H9 (cell line): ENCODE measurements around the gene P4HB. TPM values are rescaled to one million over a fixed set of nuclear protein-coding genes. Genes with fewer than 3 reads are reported as not detected.

Experiments
- DNase-seq: peaks from one replicate; pipeline ENCODE4 v3.0.0-alpha.2; 2017
- H2AFZ ChIP-seq: one replicate; pipeline ENCODE4 v1.6.1; 2013; ENCODE audit warnings: mild to moderate bottlenecking, low read length, control low read depth, moderate library complexity
- H2AK5ac ChIP-seq: 2 replicates; pipeline ENCODE4 v1.6.1; 2013; ENCODE audit warnings: low read length, control low read depth, mixed read lengths; ENCODE audit not compliant: insufficient read length
- H2BK120ac ChIP-seq: one replicate; pipeline ENCODE4 v1.6.1; 2013; ENCODE audit warnings: low read depth, mild to moderate bottlenecking, low read length, control low read depth, inconsistent platforms; ENCODE audit not compliant: poor library complexity, severe bottlenecking
- H2BK12ac ChIP-seq: 2 replicates; pipeline ENCODE4 v1.6.1; 2013; ENCODE audit warnings: low read length, control low read depth, mixed read lengths, low read depth; ENCODE audit not compliant: insufficient read length
- H2BK15ac ChIP-seq: 2 replicates; pipeline ENCODE4 v1.6.1; 2013; ENCODE audit warnings: low read depth, low read length, control low read depth
- H2BK20ac ChIP-seq: one replicate; pipeline ENCODE4 v1.6.1; 2013; ENCODE audit warnings: low read depth, mild to moderate bottlenecking, low read length, control low read depth, inconsistent platforms; ENCODE audit not compliant: poor library complexity, severe bottlenecking
- H2BK5ac ChIP-seq: 2 replicates; pipeline ENCODE4 v1.6.1; 2013; ENCODE audit warnings: low read length, control low read depth, mixed read lengths; ENCODE audit not compliant: insufficient read length
- H3K14ac ChIP-seq: 2 replicates; pipeline ENCODE4 v1.6.1; 2013; ENCODE audit warnings: low read length, control low read depth; ENCODE audit not compliant: insufficient read depth
- H3K18ac ChIP-seq: 2 replicates; pipeline ENCODE4 v1.6.1; 2013; ENCODE audit warnings: low read depth, mild to moderate bottlenecking, mixed read lengths, low read length, control low read depth; ENCODE audit not compliant: insufficient read length
- H3K23ac ChIP-seq: 2 replicates; pipeline ENCODE4 v1.6.1; 2013; ENCODE audit warnings: low read length, control low read depth, mixed read lengths, low read depth; ENCODE audit not compliant: insufficient read length
- H3K23me2 ChIP-seq: 2 replicates; pipeline ENCODE4 v1.6.1; 2013; ENCODE audit warnings: low read depth, mild to moderate bottlenecking, mixed read lengths, low read length, control low read depth; ENCODE audit not compliant: insufficient read length, poor library complexity, severe bottlenecking
- H3K27ac ChIP-seq: 2 replicates; pipeline ENCODE4 v1.5.1; 2013; ENCODE audit warnings: low read length, control low read depth, mixed read lengths, low read depth; ENCODE audit not compliant: insufficient read length
- H3K27me3 ChIP-seq: 2 replicates; pipeline ENCODE4 v1.6.1; 2013; ENCODE audit warnings: low read length, control low read depth, inconsistent platforms; ENCODE audit not compliant: insufficient read depth
- H3K4ac ChIP-seq: 2 replicates; pipeline ENCODE4 v1.6.1; 2013; ENCODE audit warnings: low read depth, mild to moderate bottlenecking, control low read depth, inconsistent platforms, low read length, moderate library complexity
- H3K4me1 ChIP-seq: 2 replicates; pipeline ENCODE4 v1.6.1; 2013; ENCODE audit warnings: low read length, control low read depth, inconsistent platforms; ENCODE audit not compliant: insufficient read depth
- H3K4me2 ChIP-seq: 2 replicates; pipeline ENCODE4 v1.6.1; 2013; ENCODE audit warnings: low read length, control low read depth, mixed read lengths; ENCODE audit not compliant: insufficient read length, insufficient read depth
- H3K56ac ChIP-seq: 2 replicates; pipeline ENCODE4 v1.6.1; 2013; ENCODE audit warnings: low read depth, mild to moderate bottlenecking, mixed read lengths, low read length, control low read depth; ENCODE audit not compliant: insufficient read length
- H3K79me1 ChIP-seq: 2 replicates; pipeline ENCODE4 v1.6.1; 2013; ENCODE audit warnings: low read depth, mild to moderate bottlenecking, moderate library complexity, low read length, control low read depth, inconsistent platforms; ENCODE audit not compliant: insufficient read depth, poor library complexity, severe bottlenecking
- H3K79me2 ChIP-seq: 2 replicates; pipeline ENCODE4 v1.6.1; 2013; ENCODE audit warnings: low read length, control low read depth, inconsistent platforms; ENCODE audit not compliant: insufficient read depth
- H3K9ac ChIP-seq: 2 replicates; pipeline ENCODE4 v1.6.1; 2013; ENCODE audit warnings: low read length, control low read depth, mixed read lengths; ENCODE audit not compliant: insufficient read length; ENCODE audit errors: extremely low read depth
- H3K9me3 ChIP-seq: one replicate; pipeline ENCODE4 v1.6.1; 2013; ENCODE audit warnings: low read depth, low read length, inconsistent platforms; ENCODE audit not compliant: control insufficient read depth
- H3T11ph ChIP-seq: one replicate; pipeline ENCODE4 v1.6.1; 2013; ENCODE audit warnings: mild to moderate bottlenecking, low read length, control low read depth, inconsistent platforms
- H4K20me1 ChIP-seq: one replicate; pipeline ENCODE4 v1.6.1; 2013; ENCODE audit not compliant: control insufficient read depth, insufficient read length, insufficient read depth
- H4K5ac ChIP-seq: 2 replicates; pipeline ENCODE4 v1.6.1; 2013; ENCODE audit warnings: low read depth, mild to moderate bottlenecking, mixed read lengths, low read length, control low read depth; ENCODE audit not compliant: insufficient read length
- H4K8ac ChIP-seq: replicated peaks from 2 replicates; pipeline ENCODE4 v1.6.1; 2013; ENCODE audit warnings: low read length, control low read depth, mixed read lengths, low read depth; ENCODE audit not compliant: insufficient read length
- H4K91ac ChIP-seq: 2 replicates; pipeline ENCODE4 v1.6.1; 2013; ENCODE audit warnings: low read depth, mild to moderate bottlenecking, moderate library complexity, mixed read lengths, low read length, control low read depth; ENCODE audit not compliant: insufficient read length
- H3K27ac Mint-ChIP-seq, 3 experiments: 2 replicates in 2 of 3; 3 replicates in 1 of 3; pipeline ENCODE4 v1.8.0; 2020 to 2021; ENCODE audit warnings: mixed read lengths in 3 of 3, mild to moderate bottlenecking in 1 of 3, moderate library complexity in 1 of 3
- H3K27me3 Mint-ChIP-seq: 2 replicates; pipeline ENCODE4 v1.8.0; 2021; ENCODE audit warnings: low read depth, mild to moderate bottlenecking, moderate library complexity, mixed read lengths
- H3K36me3 Mint-ChIP-seq, 3 experiments: 2 replicates in 2 of 3; 3 replicates in 1 of 3; pipeline ENCODE4 v1.8.0; 2020 to 2021; ENCODE audit warnings: low read depth in 3 of 3, mixed read lengths in 3 of 3; ENCODE audit not compliant: insufficient read depth in 1 of 3
- H3K4me1 Mint-ChIP-seq, 2 experiments: 2 replicates each; pipeline ENCODE4 v1.8.0; 2020; ENCODE audit warnings: mixed read lengths in 2 of 2
- H3K4me3 Mint-ChIP-seq, 2 experiments: 2 replicates in 1 of 2; 3 replicates in 1 of 2; pipeline ENCODE4 v1.8.0; 2020 to 2021; ENCODE audit warnings: mild to moderate bottlenecking in 2 of 2, mixed read lengths in 2 of 2, moderate library complexity in 1 of 2
- H3K9me3 Mint-ChIP-seq, 2 experiments: 2 replicates in 1 of 2; 3 replicates in 1 of 2; pipeline ENCODE4 v1.8.0; 2020; ENCODE audit warnings: mild to moderate bottlenecking in 2 of 2, mixed read lengths in 2 of 2, moderate library complexity in 1 of 2
- whole genome bisulfite sequencing: extraction: QIAGEN DNeasy Blood & Tissue Kit; methylation state at CpG from one replicate; pipeline ENCODE4 v1.1.7; 2013; ENCODE audit warnings: missing lambda C conversion rate, low lambda C conversion rate, mixed read lengths; ENCODE audit not compliant: insufficient read length; ENCODE audit errors: extremely low coverage; 5-methylcytosine and 5-hydroxymethylcytosine counted together
- total RNA-seq: library from RNA; stranded (reverse); gene quantifications from 2 replicates; pipeline ENCODE4 v1.2.1, GENCODE V29; 2021
- TF ChIP-seq, protein P1 (sequence below): fragments of 200-600 bp; sonication (generic); conservative IDR thresholded peaks from 3 replicates; pipeline ENCODE4 v1.8.0; 2021; ENCODE audit warnings: antibody characterized with exemption, mild to moderate bottlenecking

P4HB gene
- total RNA-seq, 1 experiment from 2014 or later = 366 TPM

DNA sequence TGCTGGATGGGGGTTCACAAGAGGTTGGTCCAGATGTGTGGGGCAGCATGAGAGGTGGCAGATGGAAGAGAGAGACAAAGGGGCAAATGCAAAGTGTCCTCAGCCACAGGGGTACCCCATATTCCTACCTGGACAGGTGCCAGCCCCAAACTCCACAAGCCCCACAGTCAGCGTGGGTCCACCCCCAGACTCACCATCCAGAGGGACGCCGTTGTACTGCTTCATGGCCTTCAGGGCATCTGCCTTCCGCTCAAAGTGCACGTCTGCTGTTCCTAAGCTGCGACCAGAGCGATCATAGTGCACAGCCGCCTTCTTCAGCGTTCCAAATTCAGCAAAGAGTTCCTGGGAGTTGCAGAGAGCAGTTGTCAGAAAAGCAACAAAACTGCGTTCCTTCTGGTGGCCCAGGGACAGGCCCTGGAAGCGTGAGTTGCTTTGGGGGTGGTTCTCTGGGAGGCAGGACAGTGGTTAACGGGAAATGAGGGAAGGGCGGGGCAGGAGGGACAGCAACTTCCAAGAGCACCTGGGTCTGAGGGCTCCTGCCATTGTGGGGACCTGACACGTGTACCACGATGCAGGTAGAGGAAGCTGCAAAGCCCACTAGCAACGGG, 28.8 kb upstream of the P4HB start:
- no peaks in the 10 kb centered on the region for H4K20me1 ChIP-seq
- peaks cover 7% of the 10 kb centered on the region for H3K23me2 ChIP-seq
- no peak overlapping the region for H4K5ac ChIP-seq
- H3T11ph ChIP-seq = no peak overlapping the region
- no peak overlapping the region for H4K8ac ChIP-seq
- no peak overlapping the region for H2BK20ac ChIP-seq
- no peak for DNase-seq
- peak overlapping the region; percentile 9 for H3K56ac ChIP-seq
- H3K27ac ChIP-seq = no peak overlapping the region
- H2BK15ac ChIP-seq = no peak overlapping the region
- no peak overlapping the region for H3K23ac ChIP-seq
- no peak overlapping the region for H4K91ac ChIP-seq
- Mint-ChIP-seq H3K4me3 (peak overlapping the region; percentile 89 to 92), H3K36me3 (peaks cover 47 to 71% (median 60%) of the 10 kb centered on the region in 3 experiments), H3K9me3 (no peaks in the 10 kb centered on the region), H3K4me1 (peaks cover 3 to 16% of the 10 kb centered on the region in 2 experiments; a peak in 3 of 4 replicates), H3K27me3 (0 out of 2 replicates have a peak, but pooled peaks cover 1% of the 10 kb centered on the region), H3K27ac (peak overlapping the region in 2 of 3 experiments; percentile 45 to 90; a peak in 3 of 7 replicates)
- H2BK5ac ChIP-seq = no peak overlapping the region
- peaks cover 17% of the 10 kb centered on the region; the same call in 1 of the 2 replicates for H3K79me2 ChIP-seq
- no peak overlapping the region for H3K4me2 ChIP-seq
- H3K9ac ChIP-seq = no peak overlapping the region
- H2AFZ ChIP-seq = no peak overlapping the region
- H3K18ac ChIP-seq = no peak overlapping the region
- TF ChIP-seq, protein P1, sequence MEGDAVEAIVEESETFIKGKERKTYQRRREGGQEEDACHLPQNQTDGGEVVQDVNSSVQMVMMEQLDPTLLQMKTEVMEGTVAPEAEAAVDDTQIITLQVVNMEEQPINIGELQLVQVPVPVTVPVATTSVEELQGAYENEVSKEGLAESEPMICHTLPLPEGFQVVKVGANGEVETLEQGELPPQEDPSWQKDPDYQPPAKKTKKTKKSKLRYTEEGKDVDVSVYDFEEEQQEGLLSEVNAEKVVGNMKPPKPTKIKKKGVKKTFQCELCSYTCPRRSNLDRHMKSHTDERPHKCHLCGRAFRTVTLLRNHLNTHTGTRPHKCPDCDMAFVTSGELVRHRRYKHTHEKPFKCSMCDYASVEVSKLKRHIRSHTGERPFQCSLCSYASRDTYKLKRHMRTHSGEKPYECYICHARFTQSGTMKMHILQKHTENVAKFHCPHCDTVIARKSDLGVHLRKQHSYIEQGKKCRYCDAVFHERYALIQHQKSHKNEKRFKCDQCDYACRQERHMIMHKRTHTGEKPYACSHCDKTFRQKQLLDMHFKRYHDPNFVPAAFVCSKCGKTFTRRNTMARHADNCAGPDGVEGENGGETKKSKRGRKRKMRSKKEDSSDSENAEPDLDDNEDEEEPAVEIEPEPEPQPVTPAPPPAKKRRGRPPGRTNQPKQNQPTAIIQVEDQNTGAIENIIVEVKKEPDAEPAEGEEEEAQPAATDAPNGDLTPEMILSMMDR = no peak
- no peaks in the 10 kb centered on the region for H3K27me3 ChIP-seq
- no CpG with 5 or more reads among the region's 16 CpGs for WGBS
- no peak overlapping the region for H2BK12ac ChIP-seq
- H3K79me1 ChIP-seq = peaks cover 24% of the 10 kb centered on the region
- no peak overlapping the region for H2AK5ac ChIP-seq
- H2BK120ac ChIP-seq = no peak overlapping the region
- no peak overlapping the region for H3K4ac ChIP-seq
- no peaks in the 10 kb centered on the region for H3K9me3 ChIP-seq
- no peak overlapping the region for H3K14ac ChIP-seq
- no peaks in the 10 kb centered on the region for H3K4me1 ChIP-seq
